Measurements from ENCODE around the gene ARID1B.
"Not testable (repeated sequence)": the region's sequence is repeated elsewhere in the genome, so short reads cannot be mapped to it uniquely, and the experiment has no call there.

Gene ARID1B

DNA sequence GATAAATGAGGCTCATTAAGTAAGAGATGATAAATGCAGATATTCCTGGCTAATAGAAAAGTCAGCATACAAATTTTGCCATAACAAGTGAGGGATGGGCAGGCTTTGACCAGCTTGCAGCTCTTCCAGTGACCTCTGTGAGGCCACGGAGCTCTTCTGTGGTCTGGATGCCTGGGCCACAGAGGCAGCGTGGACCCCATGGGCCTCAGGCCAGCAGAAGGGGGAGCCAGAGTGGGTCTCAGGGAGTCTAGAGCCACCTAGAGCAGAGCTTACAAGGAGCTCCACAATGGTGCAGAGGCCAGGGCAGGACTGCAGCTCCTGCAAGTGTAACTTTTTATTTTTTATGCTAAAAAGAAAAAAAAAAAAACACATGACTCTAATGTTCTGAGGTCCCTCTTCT lies 165.1 kb downstream of the ARID1B start:
- no peak for DNase-seq (ENCODE audit: low read depth)

GRCh38 chr6:156943166-156943565 lies 166.0 kb downstream of the ARID1B start:
- peak; percentile 64 for DNase-seq (ENCODE audit: low read depth)

DNA sequence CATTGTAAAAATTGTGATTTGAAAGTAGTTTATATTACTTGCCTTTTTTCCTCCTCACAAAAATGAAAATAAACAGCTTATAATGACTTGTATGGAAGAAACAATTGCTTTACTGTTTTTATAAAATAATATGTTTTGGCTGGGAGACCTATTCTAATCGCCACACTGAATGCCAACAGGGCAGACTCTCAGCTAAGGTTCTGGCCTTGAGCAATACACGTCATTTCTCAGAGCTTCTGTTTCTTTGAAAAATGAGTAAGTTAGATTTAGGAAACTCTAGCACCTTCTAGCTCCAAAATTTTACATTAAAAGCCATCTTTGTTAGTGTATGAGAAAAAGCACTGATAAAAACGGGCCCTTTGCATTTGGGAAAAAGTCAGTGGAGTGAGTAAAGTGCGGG lies 166.6 kb downstream of the ARID1B start:
- DNase-seq (ENCODE audit: low read depth): peak; percentile 53

- no peak for DNase-seq (ENCODE audit: low read depth)
Measured at GRCh38 chr6:156944412-156944811, 167.2 kb downstream of the ARID1B start.

DNA sequence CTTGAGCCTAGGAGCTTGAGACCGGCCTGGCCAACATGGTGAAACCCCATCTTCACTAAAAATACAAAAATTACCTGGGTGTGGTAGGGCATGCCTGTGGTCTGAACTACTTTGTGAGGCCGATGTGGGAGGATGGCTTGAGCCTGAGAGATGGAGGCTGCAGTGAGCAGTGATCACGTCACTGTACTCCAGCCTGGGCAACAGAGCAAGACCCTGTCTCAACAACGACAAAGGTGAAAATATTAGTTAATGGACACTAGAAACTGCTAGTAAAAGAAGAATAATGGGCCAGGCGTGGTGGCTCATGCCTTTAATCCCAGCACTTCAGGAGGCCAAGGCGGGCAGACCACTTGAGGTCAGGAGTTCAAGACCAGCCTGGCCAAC lies 168.6 kb downstream of the ARID1B start:
- not testable (repeated sequence) for DNase-seq (ENCODE audit: low read depth)

GRCh38 chr6:156946370-156946936 lies 169.3 kb downstream of the ARID1B start:
- no peak for DNase-seq (ENCODE audit: low read depth)

GRCh38 chr6:156948277-156948676 lies 171.1 kb downstream of the ARID1B start:
- DNase-seq (ENCODE audit: low read depth): no peak

DNA sequence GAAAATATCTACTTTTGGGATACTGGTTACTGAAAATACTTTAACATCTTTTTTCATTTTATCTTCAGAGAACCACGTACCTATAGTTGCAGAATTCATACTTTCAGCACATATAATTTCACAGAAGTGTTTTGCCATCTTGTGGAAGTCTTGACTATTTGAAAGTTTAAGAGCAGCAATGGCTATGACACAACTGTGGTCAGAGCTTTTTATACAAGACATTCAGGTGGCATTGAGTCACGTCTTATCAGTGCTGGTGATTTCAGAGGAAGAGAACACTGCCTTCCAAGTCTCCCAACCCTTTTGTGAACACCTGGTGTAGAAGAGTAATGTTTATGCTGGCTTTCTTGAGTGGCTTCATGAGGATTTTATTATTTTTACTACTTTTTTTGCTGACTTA lies 171.6 kb downstream of the ARID1B start:
- DNase-seq (ENCODE audit: low read depth): peak; percentile 28

GRCh38 chr6:156949376-156949775 lies 172.2 kb downstream of the ARID1B start:
- DNase-seq (ENCODE audit: low read depth): peak; percentile 32

DNA sequence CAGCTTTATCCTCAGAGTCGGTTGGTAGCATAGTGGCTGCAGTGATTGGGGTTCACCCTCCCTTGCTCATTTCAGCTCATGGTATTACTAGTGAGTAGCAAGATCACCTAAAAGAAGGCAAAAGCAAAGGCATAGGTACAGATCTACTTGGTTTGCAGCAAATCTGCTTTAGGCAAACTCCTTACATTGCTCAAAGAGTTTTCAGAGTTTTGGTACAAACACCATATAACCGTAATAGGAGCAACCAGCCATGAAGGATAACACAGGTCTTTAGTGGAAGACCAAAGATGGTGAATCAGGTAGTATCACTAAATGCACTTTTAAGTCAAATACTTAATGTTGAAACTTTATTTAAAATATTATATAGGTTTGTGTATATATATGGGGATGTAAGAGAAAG lies 172.9 kb downstream of the ARID1B start:
- no peak for DNase-seq (ENCODE audit: low read depth)

GRCh38 chr6:156950531-156950930 lies 173.4 kb downstream of the ARID1B start:
- no peak for DNase-seq (ENCODE audit: low read depth)

GRCh38 chr6:156952401-156952800 lies 175.2 kb downstream of the ARID1B start:
- DNase-seq (ENCODE audit: low read depth): no peak

DNA sequence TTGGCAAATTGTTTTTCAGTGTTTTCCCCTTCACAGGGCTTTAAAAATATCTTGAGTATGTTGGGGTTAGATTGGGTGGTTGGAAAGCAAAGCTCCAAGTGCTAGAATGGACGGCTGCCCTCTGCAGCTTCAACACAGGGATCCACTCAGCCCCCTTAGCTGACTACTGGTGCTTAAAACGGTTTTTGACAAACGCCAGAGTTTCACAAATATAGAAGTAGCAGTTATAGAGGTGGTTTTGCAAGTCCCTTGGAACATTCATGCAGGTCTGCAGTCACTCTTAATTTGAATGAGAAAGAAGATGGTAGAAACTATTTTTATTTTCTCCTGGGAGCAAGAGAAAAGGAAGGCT lies 175.9 kb downstream of the ARID1B start:
- no peak for DNase-seq (ENCODE audit: low read depth)

- DNase-seq (ENCODE audit: low read depth): peak; percentile 98
Measured at GRCh38 chr6:156953479-156954146, 176.4 kb downstream of the ARID1B start.

DNA sequence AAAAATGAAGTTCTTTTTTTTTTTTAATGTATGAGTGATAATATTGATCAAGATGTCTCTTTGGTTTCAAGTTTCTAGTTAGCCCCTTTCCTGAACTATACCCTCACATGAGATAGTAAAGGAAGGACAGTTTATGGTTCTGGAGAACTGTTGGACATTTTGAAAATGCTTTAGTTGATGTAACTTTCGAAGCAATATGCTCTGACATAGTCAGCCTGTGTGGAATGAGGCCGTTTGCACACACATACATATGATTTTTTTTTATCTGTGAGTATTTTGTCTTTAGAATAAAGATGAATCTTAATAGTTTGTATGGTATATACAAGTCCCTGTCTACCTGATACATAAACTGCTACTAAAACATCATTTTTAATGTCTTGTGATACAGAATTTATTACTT lies 177.0 kb downstream of the ARID1B start:
- no peak for DNase-seq (ENCODE audit: low read depth)

GRCh38 chr6:156954816-156955215 lies 177.6 kb downstream of the ARID1B start:
- no peak for DNase-seq (ENCODE audit: low read depth)

DNA sequence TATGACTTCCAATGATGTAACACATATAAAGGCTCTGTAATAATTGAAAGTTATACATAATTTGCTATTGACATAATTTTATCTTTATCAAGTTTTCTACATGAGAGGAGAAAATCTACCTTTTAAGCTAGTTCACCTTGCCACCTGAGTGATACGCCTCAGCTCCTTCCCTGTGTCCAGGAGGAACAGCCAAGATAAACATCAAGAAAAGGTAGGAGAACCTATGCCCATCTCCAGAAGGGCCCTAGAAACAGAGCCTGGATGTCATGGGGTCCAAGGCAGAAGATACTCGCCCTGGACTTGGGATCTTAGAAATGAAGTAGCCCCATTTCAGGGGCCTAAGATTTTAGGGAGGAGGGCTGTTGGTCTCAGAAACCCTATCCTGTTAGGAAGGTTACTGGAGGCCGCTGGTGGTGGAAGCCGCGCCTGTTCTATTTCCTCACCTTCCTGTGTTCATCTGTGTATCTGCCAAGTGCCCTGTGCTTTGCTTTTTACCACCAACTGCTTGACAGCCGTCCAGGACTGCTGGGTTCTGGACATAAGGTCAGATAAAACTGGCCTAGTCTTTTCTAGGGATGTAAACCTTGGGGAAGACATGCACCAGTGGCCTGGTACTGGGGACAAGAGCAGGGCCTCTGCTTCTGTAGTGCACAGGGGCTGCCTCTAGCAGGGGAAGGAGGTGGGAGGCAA lies 178.5 kb downstream of the ARID1B start:
- DNase-seq (ENCODE audit: low read depth): peak; percentile 78

DNA sequence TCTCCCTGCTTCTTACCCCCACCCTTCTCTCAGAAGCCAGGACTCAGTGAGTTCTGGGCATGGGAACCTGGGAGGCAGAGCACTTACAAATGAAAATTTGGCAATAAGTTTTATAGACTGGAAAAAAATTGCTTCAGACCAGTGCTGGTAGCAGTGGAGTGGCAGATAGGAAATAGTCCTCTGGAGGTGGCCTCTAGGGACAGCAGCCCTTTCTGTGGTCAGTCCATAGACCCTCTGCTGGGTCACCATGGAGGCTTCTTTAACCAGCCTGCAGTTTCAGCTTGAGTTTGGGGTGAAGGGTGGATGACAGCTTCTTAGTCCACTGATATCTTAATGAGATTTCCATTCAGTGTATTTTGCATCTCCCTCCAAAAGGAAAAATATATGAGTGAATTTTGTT lies 179.1 kb downstream of the ARID1B start:
- DNase-seq (ENCODE audit: low read depth): no peak

GRCh38 chr6:156957931-156958547 lies 180.9 kb downstream of the ARID1B start:
- DNase-seq (ENCODE audit: low read depth): no peak

DNA sequence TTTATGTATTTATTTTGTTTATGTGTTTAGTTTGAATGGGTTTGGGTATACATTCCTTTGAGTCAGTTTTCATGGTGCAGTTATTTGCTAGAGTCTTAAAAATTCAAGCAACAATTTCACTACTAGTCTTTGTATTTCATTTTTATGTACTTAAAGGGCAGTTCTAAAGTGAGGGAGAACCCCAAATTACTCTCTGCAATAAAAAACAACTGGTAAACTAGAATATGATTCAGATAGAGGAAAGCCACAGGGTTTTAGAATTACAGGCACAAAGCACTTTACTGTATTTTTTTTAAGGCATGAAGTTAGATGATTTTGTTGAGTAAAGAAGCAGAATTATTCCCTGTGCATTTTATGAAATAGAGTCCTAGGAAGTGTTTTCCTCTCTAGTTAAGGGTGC lies 183.3 kb downstream of the ARID1B start:
- DNase-seq (ENCODE audit: low read depth): no peak

DNA sequence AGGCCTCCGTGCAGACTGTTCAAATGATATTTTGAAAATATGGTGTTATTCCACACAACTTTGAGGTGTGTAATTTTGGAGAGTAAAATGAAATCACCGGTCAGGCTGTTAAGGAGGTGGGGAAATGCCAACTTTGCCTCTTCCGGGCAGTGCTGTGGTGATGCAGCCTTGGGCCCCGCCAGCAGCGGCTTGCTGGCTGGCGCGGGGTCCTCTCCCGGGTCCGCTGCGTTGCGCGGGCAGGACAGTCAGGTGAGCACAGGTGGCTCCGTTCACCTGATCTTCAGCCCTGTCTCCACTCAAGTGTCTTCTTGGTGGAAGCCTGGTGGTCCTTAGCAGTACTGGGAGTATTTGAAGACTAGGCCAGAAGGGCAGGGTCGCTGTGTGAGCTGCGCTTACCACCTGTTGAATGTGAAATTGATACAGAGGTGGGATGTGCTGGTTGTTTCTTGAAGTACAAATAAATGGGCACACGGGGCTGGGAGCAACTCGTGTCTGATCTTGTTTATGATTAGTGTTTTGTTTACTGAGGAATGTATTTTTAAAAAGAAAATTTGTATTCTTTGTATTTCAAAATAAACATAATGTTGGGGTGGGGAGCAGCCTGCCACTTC lies 184.2 kb downstream of the ARID1B start:
- no peak for DNase-seq (ENCODE audit: low read depth)

Measured in fibroblast of gingiva (primary cell).